GM18511 (cell line): ENCODE measurements around the gene CIRBP.

ENCODE experiments used
- ATAC-seq: cut with Tn5 transposase; IDR thresholded peaks from one replicate; pipeline ENCODE4 v1.9.1; 2021; ENCODE audit warnings: mild to moderate bottlenecking, moderate library complexity; ENCODE audit not compliant: unreplicated experiment

Gene CIRBP

DNA sequence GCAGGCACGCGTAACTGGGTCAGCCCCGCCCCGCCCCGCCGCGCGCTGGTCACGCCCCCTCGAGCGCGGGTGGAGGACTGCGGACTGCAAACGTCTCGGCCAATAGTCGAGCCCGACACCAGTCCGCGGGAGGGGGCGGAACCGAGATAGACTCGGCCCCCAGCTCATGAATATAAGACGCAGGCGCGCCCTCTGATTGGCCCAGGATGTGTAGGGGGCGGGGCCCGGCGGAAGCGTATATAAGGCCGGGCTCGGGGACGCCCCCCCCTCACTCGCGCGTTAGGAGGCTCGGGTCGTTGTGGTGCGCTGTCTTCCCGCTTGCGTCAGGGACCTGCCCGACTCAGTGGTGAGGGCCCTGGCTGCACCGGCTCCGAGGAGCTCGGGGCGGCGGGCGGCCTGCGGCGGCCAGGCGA is at the start of gene CIRBP:
Gene CIRBP (plus strand): TSS at position 268 of the 413 bp plus-strand sequence. CDS start 1,602 bp downstream, outside the sequence.
- peak; percentile 55 for ATAC-seq

- ATAC-seq, result no peak
Observed at GRCh38 chr19:1219786-1220476, 49.2 kb upstream of the CIRBP start.

DNA sequence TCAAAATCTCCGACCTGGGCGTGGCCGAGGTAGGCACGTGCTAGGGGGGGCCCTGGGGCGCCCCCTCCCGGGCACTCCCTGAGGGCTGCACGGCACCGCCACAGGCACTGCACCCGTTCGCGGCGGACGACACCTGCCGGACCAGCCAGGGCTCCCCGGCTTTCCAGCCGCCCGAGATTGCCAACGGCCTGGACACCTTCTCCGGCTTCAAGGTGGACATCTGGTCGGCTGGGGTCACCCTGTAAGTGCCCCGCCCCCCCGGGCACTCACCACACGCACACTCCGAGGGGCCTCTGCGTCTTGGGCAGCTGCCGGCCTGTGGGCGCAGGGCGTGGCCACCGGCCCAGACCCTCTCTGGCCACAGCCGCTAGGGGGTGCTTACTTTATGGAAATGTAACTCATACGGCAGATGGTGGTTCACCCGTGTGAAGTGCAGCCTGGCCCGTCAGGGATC is 48.6 kb upstream of the CIRBP start:
- no peak for ATAC-seq

DNA sequence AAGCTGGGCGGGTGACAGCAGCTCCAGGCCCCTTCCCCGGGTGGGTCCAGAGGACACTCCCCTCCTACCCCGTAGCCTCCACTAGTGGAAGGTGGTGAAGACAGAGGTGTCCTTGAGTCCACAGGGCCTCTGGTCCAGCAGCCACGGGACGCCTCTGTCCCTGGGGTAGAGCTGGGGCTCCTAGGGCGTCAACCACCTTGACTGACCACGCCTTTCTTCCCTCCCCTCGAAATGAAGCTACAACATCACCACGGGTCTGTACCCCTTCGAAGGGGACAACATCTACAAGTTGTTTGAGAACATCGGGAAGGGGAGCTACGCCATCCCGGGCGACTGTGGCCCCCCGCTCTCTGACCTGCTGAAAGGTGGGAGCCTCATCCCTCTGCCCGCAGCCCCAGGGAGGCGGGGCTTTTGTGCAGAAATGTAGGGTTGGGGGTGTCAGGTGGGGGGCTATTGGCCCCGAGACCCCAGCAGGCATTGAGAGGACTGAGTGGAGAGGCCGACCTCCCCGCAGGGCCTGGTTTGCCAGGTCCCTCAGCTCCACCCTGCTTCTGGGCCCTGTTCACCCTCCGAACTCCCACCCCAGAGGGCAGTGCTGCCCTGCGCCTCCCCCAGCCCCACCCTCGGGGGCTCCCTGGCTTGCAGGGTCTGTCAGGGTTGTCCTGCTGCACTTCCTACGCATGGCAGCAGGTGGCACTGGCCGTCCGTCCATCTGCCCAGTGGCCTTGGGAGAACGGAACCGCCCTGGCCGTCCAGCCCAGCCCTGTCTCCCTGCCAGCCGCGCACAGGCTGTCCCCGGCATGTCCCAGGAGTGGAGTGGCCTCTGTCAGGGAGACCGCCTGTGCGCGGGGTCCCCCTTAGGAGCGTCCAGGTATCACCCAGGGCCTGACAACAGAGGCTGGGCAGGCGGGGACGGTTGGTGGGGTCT is 47.9 kb upstream of the CIRBP start:
- ATAC-seq, result no peak

- ATAC-seq, result no peak
Observed at GRCh38 chr19:1221904-1222255, 47.3 kb upstream of the CIRBP start.

DNA sequence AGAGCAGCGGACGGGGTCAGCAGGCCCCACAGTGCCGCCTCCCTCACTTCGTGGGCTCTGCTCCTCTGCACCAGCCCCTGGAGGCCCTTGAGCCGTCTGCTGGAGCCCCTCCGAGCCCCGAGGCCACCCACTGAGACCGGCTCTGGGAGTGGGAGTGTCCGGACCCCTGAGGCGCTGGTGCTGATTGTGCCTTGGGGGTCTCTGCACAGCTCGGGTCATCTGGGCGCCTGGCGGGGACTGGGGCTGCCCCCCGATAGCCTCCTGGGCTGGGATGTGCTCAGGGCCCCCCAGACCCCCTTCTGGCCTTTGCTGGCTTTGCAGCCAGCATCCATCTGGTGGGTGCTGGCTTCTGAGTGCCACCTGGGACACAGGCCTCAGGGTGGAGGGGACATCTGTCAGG is 46.7 kb upstream of the CIRBP start:
- no peak for ATAC-seq

DNA sequence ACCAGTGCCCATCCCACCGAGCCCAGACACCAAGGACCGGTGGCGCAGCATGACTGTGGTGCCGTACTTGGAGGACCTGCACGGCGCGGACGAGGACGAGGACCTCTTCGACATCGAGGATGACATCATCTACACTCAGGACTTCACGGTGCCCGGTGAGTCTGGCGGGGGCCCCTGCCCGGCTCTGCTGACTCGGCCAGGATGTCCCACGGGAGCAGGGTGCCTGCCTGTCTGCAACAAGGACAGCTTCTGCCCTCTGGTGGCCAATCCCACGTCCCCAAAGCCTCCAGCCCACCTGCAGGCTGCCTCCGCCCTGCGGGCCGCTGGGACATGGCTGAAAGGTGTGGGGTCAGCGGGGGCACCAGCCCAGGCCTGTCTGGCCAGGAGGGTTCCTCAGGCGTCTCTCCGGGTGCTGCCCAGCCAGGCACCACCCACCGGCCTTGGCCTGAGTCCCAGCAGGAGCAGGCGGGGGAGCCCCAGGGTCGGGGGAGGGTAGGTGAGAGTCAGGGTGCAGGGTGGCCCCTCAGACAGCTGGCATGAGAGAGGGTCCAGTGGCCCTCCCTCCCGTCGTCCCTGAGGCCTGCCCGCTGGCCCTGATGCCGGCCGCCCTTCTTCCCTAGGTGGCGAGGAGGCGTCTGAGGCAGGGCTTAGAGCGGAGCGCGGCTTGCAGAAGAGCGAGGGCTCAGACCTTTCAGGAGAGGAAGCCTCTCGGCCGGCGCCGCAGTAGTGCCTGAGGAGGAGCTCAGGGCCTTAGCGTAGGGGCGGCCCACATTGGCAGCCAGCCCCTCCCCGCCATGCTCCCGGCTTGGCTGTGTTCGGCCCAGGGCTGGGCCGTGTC is 45.9 kb upstream of the CIRBP start:
- no peak for ATAC-seq

- ATAC-seq, result no peak
Observed at GRCh38 chr19:1224047-1224825, 44.9 kb upstream of the CIRBP start.

DNA sequence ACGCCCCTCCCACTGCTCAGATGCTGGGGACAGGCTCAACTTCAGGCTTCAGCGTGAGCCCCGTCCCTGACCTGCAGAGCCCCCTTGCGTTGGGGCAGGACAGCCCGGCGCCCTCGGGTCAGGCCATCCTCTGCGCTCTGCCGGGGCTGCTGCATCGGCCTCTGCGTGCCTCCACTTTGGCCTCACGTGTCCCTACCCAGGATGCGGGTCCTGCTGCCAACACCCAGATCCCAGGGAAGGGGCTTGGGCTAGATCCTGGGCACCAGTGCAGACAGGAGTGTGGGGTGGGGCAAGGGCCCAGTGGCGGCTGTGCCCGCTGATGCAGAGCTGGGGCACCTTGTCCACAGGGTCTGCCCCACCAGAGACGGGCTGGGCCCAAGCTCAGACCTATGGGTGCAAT is 44.3 kb upstream of the CIRBP start:
- ATAC-seq, result no peak

DNA sequence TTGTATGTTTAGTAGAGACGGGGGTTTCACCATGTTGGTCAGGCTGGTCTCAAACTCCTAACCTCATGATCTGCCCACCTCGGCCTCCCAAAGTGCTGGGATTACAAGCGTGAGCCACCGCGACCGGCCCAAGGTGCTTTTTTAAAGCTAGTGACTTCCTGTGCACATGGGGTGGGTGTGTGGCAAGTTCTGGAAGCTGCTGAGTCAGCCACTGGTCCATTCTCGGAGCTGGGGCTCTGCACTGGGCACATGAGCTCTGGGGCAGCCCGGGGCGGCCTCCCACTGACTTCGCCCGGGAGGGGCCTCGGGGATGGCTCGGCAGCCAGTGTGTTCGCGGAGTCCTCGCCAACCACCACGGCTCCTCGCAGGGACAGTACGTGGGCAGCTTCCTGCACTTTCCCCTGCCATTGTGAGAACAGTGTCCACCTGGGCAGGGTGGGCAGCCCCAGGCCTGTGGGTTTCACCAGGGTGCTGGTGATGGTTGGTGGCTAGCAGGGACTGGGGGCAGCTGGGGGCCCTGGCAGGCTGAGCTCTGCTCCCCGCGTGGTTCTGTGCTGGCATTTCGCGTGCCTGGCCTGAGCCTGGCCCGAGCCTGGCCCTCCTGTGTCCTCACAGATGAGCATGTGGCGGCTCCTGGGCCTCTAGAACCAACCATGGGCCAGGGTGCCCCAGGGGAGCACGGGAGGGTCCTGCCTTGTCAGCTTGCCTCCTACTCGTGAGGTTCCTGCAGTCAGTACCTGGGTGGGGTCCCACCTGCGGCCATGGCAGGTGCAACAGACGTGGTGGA is 43.5 kb upstream of the CIRBP start:
- ATAC-seq, result no peak

DNA sequence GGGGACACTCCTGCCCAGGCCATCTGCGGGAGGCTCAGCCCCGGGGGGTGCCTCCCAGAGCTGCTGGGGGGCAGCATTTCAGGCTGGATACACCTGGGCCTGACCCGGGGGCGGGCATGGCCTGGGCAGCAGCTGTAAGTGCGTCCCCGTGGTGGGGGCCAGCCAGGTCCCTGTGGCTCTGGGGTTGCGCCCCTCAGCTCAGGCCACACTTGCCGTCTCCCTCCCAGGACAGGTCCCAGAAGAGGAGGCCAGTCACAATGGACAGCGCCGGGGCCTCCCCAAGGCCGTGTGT is 43.0 kb upstream of the CIRBP start:
- no peak for ATAC-seq

GRCh38 chr19:1226522-1227303 is 42.4 kb upstream of the CIRBP start:
- ATAC-seq, result no peak

- ATAC-seq, result no peak
Observed at GRCh38 chr19:1227304-1228054, 41.7 kb upstream of the CIRBP start.

DNA sequence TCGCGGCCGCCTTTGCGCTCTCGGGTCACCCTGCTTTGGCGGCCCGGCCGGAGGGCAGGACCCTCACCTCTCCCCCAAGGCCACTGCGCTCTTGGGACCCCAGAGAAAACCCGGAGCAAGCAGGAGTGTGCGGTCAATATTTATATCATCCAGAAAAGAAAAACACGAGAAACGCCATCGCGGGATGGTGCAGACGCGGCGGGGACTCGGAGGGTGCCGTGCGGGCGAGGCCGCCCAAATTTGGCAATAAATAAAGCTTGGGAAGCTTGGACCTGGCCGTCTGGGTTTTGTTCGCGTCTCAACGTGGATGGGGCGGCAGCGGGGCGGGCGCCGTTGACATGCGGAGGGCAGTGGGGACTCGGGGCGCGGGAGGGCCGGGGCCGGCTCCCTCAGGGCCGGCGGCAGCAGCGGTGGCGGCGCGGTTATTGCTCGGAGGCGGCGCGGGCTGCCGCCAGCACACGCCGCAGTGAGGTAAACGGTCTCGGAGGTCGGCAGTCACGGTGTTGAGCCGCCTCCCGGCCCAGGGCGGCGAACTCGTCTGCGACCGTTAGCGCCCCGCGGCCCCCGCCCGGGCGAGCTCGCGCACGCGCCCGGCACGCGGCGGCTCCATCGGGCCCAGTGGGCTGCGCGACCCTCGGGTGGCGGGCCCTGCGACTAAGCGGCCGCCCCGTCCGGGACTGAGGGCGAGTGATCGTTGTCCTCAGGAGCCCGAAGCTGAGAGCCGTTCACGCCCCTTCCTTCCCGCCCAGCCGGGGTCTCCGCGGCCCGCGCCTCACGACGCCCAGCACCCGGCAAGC is 40.8 kb upstream of the CIRBP start:
- no peak for ATAC-seq

DNA sequence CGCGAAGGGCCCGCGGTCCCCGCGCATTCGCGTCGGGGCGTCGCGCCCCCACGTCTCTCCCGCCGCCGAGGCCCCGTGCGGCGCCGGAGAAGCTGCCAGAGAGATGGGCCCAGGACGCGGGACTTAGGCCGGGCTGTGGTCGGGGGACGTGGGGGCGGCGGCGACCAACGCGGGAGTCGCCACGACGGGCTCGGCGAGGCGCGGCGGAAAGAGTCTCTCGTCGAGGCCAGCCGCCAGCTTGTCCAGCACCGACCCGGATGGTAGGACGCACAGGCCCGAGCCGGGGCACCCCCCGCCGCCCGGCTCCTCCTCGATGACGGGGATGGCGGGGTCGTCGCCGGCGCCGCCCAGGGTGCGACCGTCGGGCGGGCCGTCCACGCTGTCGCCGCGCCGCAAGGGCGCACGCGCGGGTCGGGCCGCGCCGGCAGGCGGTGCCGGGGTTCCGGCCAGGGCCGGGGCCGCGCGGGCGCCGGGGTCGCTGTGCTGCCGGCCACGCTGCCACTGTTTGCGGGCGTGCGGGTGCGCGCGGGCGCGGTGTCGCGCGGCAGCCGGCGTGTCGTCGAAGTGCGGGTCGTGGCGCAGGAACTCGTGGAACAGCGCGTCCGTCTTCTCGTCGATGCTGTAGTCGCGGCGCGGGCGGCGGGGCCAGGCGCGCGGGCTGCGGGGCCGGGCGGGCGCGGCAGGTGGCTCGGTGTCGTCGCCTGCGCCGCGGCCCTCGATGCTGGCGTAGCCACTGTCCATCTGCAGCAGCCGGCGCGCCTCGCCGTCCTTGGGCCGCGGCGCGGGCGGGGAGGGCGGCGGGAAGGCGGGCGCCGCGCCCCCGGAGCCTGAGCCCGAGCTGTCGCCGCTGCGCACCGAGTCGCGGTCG is 39.8 kb upstream of the CIRBP start:
- ATAC-seq, result no peak

GRCh38 chr19:1229924-1230782 is 39.0 kb upstream of the CIRBP start:
- ATAC-seq, result no peak
